Fibroblast of skin of right biceps (primary cell): ENCODE measurements around the gene ARHGAP27.
"Not testable (repeated sequence)": the region's sequence is repeated elsewhere in the genome, so short reads cannot be mapped to it uniquely, and the experiment has no call there.

Source experiments
- DNase-seq: peaks from one replicate; pipeline ENCODE4 v3.0.0-alpha.2; 2013

The ARHGAP27 gene, protein sequence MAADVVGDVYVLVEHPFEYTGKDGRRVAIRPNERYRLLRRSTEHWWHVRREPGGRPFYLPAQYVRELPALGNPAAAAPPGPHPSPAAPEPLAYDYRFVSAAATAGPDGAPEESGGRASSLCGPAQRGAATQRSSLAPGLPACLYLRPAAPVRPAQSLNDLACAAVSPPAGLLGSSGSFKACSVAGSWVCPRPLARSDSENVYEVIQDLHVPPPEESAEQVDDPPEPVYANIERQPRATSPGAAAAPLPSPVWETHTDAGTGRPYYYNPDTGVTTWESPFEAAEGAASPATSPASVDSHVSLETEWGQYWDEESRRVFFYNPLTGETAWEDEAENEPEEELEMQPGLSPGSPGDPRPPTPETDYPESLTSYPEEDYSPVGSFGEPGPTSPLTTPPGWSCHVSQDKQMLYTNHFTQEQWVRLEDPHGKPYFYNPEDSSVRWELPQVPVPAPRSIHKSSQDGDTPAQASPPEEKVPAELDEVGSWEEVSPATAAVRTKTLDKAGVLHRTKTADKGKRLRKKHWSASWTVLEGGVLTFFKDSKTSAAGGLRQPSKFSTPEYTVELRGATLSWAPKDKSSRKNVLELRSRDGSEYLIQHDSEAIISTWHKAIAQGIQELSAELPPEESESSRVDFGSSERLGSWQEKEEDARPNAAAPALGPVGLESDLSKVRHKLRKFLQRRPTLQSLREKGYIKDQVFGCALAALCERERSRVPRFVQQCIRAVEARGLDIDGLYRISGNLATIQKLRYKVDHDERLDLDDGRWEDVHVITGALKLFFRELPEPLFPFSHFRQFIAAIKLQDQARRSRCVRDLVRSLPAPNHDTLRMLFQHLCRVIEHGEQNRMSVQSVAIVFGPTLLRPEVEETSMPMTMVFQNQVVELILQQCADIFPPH

DNA sequence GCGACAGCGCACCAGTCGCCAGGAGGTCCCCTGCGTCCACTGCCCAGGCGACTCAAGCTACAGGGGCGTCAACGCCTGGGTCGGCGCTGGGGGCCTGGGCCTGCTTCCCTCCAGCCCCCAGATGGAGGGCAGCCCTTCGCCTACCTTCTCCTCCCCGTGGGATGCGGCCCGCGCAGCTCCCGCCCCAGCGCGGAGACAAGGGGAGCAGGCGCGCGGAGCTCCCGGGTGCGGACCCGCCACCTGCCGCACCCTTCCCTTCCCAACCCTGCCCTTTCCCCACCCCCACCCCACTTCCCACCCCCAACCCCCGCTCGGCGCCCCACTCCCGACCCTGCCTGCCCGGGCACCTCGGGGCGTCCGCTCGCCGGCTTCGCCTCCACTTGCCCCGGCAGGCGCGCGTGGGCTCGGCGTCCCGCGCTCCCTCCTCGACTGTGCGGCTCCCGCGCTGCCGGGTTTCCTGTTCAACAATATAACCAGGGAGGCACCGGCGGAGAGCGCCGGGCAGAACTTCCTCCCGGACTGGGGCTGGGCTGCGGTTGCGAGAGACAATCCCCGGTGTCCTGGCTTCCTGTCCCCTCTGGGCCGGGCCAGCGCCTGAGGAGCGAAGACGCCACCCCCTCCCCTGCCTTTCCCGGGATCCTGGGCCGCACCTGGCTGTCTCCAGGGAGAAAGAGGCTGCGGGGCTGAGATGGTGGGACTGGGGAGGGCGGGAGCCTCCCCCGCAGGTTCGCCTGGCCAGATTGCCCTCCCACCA, at the start of gene ARHGAP27:
Gene ARHGAP27, minus strand, starts transcription at position 466 of the 754 bp plus-strand sequence. CDS start 2,591 bp downstream, outside the sequence.
- no peak for DNase-seq

DNA sequence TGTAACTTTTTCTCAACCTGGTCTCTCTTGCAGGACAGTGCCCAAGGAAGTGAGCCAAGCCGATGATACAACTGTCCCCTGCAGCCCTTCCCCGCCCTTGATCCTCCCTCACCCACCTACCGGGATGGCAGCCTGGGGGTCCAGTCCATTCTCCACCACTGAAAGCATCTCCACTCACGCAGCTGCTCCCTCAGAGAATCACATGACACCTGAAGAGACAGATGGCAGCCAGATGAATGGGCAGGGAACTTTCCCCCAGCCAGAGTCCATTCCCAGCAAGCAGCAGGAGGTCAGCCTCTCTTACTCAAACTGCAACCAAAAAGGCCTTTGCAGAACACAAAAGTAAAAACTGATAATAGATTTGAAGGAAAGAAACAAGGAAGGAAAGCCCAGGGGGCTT, 49.6 kb upstream of the ARHGAP27 start:
- not testable (repeated sequence) for DNase-seq

DNA sequence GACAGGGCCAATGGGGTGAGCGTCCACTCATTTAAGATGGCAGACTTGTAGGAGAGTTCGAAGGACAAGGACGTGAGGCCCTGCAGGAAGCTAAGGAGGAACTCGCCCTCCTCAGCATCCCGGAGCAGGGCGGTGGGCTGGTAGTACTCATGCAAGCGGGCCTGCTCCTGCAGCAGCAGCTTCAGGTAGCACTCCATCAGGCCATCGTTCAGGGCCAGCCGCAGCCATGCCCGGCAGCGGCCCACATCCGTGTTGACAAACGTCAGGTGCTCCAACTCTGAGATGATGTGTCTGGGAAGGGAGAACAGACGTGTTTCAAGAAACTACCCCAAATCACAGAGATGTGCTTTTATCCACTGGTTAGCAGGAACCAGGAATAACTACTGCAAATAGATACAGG, 42.8 kb upstream of the ARHGAP27 start:
- DNase-seq, result not testable (repeated sequence)

- DNase-seq, result not testable (repeated sequence)
Measured at GRCh38 chr17:45472249-45472648, 39.6 kb upstream of the ARHGAP27 start.

DNA sequence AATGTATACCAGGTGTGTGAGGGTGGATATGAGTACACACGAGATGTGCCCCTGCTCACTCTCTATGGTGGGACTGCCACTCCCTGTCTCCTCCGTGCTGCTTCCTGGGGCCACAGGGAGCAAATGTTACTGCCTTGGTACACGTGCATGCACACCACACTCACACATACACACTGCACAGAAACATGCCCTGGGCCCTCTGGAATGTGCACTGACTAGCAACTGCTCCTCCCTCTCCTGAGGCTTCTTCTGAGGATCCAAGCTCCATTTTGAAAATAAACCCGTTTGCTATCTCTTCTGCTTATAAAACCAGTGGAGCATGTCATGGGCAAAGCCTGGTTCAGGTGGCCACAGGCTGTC, 36.5 kb upstream of the ARHGAP27 start:
- DNase-seq, result not testable (repeated sequence)

GRCh38 chr17:45468293-45469203, 35.9 kb upstream of the ARHGAP27 start:
- DNase-seq, result not testable (repeated sequence)

GRCh38 chr17:45461524-45462327, 29.1 kb upstream of the ARHGAP27 start:
- peak; percentile 37 for DNase-seq

DNA sequence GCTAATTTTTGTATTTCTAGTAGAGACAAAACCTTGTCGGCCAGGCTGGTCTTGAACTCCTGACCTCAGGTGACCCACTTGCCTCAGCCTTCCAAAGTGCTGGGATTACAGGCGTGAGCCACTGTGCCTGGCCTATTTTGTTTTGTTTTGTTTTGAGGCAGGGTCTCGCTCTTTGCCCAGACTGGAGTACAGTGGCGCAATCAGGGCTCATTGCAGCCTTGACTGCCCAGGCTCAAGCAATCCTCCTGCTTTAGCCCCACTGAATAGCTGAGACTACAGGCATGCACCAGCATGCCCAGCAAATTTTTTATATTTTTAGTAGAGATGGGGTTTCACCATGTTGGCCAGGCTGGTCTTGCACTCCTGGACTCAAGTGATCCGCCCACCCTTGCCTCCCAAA, 27.8 kb upstream of the ARHGAP27 start:
- DNase-seq, result not testable (repeated sequence)

- not testable (repeated sequence) for DNase-seq
Measured at GRCh38 chr17:45454341-45454740, 21.7 kb upstream of the ARHGAP27 start.

DNA sequence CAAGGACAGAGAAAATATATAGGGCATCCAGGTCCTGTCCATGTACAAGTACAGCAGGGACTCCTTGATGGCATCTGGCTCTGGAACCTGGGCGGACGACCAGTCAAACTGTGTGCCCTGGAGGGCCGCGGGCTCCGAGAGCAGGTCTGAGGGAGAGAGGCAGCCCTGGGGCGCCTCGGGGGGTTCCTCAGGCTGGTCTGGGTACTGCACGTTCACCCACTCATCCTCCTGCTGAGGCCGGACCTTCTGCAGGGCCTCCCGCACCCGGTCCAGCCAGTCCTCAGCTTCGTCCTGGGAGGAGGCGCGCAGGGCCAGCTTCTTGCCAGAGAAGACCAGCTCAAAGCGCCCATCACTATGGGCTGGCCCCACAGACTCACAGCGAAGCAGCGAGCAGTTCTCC, 21.1 kb upstream of the ARHGAP27 start:
- DNase-seq, result not testable (repeated sequence)

GRCh38 chr17:45453225-45453534, 20.5 kb upstream of the ARHGAP27 start:
- not testable (repeated sequence) for DNase-seq

DNA sequence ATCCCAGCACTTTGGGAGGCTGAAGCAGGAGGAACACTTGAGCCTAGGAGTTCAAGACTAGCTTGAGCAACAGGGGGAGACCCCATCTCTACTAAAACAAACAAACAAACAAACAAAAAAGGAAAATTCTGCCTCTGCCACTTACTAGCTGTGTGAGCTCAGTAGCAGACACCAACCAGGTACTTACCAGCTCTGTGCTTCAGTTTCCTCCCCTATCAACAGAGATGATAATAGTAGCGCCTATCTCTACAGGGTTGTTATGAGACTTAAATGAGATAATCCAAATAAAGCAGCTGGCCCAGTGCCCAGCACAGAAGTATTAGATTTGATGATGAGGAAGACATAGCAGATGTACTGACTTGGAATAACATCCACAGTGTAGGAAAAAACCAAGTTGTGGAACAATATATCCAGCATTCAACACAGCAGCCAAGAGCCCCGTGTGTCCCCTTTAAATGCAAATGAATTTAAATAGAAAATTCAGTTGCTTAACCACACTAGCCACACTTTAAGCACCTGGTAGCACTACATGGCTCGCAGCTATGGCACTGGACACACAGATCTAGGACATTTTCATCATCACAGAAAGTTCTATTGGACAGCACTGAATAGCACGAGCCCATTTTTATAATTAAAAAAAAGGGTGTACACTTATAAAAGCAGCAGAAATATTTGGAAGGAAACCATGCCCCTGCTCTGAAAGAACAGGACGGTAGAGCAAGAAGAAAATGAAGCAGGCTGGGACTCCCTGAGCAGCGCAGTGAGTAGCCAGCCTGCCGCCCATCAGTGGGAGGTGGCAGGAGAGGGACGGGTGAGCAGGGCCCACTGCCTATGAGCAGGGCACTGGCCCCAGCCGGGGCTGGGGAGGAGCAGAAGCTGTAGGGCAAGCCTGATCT, 19.9 kb upstream of the ARHGAP27 start:
- DNase-seq, result not testable (repeated sequence)

GRCh38 chr17:45451660-45452059, 19.0 kb upstream of the ARHGAP27 start:
- not testable (repeated sequence) for DNase-seq

DNA sequence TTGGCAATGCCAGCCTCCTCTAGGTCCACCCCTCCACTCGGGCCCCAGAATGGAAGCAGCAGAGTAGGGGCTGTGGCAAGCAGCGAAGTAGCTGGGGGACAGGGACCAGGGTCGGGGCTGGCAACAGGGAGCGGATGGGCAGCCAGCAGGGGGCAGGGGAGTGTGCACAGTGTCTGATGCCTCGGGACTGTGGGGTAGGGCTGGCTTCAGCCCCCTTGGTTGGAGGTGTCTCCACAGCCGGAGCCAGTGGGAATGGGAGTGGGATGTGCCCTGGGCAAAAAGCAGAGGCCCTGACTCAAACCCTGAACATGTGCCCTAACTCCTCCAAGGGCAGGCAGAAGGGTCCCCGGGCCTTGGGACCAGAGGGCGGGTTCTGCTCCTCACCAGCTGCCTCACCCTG, 18.5 kb upstream of the ARHGAP27 start:
- DNase-seq, result no peak

DNA sequence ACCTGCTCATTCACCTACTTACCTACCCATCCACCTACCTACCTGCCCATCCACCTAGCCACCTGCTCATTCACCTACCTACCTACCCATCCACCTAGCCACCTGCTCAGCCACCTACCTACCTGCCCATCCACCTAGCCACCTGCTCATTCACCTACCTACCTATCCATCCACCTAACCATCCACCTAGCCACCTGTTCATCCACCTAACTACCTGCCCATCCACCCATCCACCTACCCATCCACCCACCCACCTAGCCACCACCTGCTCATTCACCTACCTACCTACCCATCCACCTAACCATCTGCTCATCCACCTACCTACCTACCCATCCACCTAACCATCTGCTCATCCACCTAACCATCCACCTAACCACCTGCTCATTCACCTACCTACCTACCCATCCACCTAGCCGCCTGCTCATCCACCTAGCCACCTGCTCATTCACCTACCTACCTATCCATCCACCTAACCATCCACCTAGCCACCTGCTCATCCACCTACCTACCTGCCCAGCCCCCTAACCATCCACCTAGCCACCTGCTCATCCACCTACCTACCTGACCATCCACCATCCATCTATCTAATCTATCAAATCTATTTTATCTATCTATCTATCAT, 17.1 kb upstream of the ARHGAP27 start:
- not testable (repeated sequence) for DNase-seq

DNA sequence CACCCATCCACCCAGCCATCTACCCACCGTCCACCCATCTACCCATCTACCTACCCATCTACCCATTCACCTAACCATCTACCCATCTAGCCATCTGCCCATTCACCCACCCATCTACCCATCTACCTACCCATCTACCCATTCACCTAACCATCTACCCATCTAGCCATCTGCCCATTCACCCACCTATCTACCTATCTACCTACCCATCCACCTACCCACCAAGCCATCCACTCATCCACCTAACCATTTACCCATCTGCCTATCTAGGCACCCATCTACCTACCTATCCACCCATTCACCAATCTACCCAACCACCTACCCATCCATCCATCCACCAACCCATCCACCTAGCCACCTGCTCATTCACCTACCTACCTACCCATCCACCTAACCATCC, 16.6 kb upstream of the ARHGAP27 start:
- not testable (repeated sequence) for DNase-seq

GRCh38 chr17:45448483-45448882, 15.8 kb upstream of the ARHGAP27 start:
- not testable (repeated sequence) for DNase-seq

- not testable (repeated sequence) for DNase-seq
Measured at GRCh38 chr17:45448066-45448465, 15.4 kb upstream of the ARHGAP27 start.

GRCh38 chr17:45447650-45448049, 15.0 kb upstream of the ARHGAP27 start:
- DNase-seq, result not testable (repeated sequence)
